HEK293 (cell line): ENCODE data around the gene ANTXR1.

Experiments used
- RBAK ChIP-seq: fragments of 450-650 bp; formaldehyde crosslinking; IDR thresholded peaks from 2 replicates; pipeline ENCODE4 v1.5.1; 2016; ENCODE audit warnings: missing biosample characterization, missing genetic modification characterization
- ZNF239 ChIP-seq: fragments of 450-650 bp; formaldehyde crosslinking; IDR thresholded peaks from 2 replicates; pipeline ENCODE4 v1.5.1; 2016; ENCODE audit warnings: missing biosample characterization, missing genetic modification characterization
- TF ChIP-seq, protein P1 (sequence below): fragments of 450-650 bp; formaldehyde crosslinking; IDR thresholded peaks from 2 replicates; pipeline ENCODE4 v1.5.1; 2016; ENCODE audit warnings: missing biosample characterization, missing genetic modification characterization
- TF ChIP-seq, protein P2 (sequence below): fragments of 450-650 bp; formaldehyde crosslinking; IDR thresholded peaks from 2 replicates; pipeline ENCODE4 v1.5.1; 2016; ENCODE audit warnings: missing biosample characterization, missing genetic modification characterization

GRCh38 chr2:69001879-69002278 is 11.1 kb upstream of the ANTXR1 start:
- TF ChIP-seq RBAK (tag by site-specific recombination), result no peak
- no peak for TF ChIP-seq ZNF239 (tag by site-specific recombination)
- TF ChIP-seq, protein P1, sequence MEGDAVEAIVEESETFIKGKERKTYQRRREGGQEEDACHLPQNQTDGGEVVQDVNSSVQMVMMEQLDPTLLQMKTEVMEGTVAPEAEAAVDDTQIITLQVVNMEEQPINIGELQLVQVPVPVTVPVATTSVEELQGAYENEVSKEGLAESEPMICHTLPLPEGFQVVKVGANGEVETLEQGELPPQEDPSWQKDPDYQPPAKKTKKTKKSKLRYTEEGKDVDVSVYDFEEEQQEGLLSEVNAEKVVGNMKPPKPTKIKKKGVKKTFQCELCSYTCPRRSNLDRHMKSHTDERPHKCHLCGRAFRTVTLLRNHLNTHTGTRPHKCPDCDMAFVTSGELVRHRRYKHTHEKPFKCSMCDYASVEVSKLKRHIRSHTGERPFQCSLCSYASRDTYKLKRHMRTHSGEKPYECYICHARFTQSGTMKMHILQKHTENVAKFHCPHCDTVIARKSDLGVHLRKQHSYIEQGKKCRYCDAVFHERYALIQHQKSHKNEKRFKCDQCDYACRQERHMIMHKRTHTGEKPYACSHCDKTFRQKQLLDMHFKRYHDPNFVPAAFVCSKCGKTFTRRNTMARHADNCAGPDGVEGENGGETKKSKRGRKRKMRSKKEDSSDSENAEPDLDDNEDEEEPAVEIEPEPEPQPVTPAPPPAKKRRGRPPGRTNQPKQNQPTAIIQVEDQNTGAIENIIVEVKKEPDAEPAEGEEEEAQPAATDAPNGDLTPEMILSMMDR (tag by site-specific recombination), result no peak
- TF ChIP-seq, protein P2, sequence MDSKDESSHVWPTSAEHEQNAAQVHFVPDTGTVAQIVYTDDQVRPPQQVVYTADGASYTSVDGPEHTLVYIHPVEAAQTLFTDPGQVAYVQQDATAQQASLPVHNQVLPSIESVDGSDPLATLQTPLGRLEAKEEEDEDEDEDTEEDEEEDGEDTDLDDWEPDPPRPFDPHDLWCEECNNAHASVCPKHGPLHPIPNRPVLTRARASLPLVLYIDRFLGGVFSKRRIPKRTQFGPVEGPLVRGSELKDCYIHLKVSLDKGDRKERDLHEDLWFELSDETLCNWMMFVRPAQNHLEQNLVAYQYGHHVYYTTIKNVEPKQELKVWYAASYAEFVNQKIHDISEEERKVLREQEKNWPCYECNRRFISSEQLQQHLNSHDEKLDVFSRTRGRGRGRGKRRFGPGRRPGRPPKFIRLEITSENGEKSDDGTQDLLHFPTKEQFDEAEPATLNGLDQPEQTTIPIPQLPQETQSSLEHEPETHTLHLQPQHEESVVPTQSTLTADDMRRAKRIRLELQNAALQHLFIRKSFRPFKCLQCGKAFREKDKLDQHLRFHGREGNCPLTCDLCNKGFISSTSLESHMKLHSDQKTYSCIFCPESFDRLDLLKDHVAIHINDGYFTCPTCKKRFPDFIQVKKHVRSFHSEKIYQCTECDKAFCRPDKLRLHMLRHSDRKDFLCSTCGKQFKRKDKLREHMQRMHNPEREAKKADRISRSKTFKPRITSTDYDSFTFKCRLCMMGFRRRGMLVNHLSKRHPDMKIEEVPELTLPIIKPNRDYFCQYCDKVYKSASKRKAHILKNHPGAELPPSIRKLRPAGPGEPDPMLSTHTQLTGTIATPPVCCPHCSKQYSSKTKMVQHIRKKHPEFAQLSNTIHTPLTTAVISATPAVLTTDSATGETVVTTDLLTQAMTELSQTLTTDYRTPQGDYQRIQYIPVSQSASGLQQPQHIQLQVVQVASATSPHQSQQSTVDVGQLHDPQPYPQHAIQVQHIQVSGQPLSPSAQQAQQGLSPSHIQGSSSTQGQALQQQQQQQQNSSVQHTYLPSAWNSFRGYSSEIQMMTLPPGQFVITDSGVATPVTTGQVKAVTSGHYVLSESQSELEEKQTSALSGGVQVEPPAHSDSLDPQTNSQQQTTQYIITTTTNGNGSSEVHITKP, result no peak
